GM19239 (cell line): ENCODE measurements around the gene ICAM4.
A peak's percentile ranks its signal among the peaks of the same experiment; 100 is the strongest.
"Not testable (repeated sequence)": the region's sequence is repeated elsewhere in the genome, so short reads cannot be mapped to it uniquely, and the experiment has no call there.

Experiments
- DNase-seq: peaks from one replicate; pipeline ENCODE4 v3.0.0; 2011; ENCODE audit warnings: low spot score; ENCODE audit not compliant: insufficient read length
- FAIRE-seq: peaks from 2 replicates; lab custom pipeline; 2011; peaks lifted over from hg19 to GRCh38; lab: Jason Lieb, UNC

ICAM4 gene

GRCh38 chr19:10286803-10287737, at the start of gene ICAM4:
TSS of gene ICAM4 (plus strand) at chr19:10286955. CDS start at chr19:10287013, 58 bp downstream.
- DNase-seq (no peak), FAIRE-seq (no peak)

GRCh38 chr19:10237702-10238101, 49.1 kb upstream of the ICAM4 start:
- DNase-seq (no peak), FAIRE-seq (no peak)

GRCh38 chr19:10238172-10238783, 48.5 kb upstream of the ICAM4 start:
- DNase-seq (no peak), FAIRE-seq (peak; percentile 61)

- not testable (repeated sequence) for DNase-seq, FAIRE-seq
Observed at GRCh38 chr19:10241826-10242449, 44.8 kb upstream of the ICAM4 start.

GRCh38 chr19:10243606-10244005, 43.1 kb upstream of the ICAM4 start:
- no peak for FAIRE-seq

GRCh38 chr19:10245189-10245939, 41.4 kb upstream of the ICAM4 start:
- peak; percentile 80 for FAIRE-seq
- DNase-seq, result no peak

More at GRCh38 chr19:10243606-10244005, 43.1 kb upstream of the ICAM4 start:
- DNase-seq, result no peak

- DNase-seq, result no peak
- FAIRE-seq, result no peak
Observed at GRCh38 chr19:10246511-10246910, 40.2 kb upstream of the ICAM4 start.

GRCh38 chr19:10251792-10252694, 34.7 kb upstream of the ICAM4 start, which contains the start of gene MRPL4:
TSS of gene MRPL4 (plus strand) at chr19:10252214. CDS start at chr19:10252254, 40 bp downstream.
- DNase-seq (peak; percentile 92), FAIRE-seq (peak; percentile 99)

GRCh38 chr19:10252707-10253106, 34.0 kb upstream of the ICAM4 start:
- FAIRE-seq (no peak), DNase-seq (no peak)

- DNase-seq (no peak), FAIRE-seq (no peak)
Observed at GRCh38 chr19:10254244-10254643, 32.5 kb upstream of the ICAM4 start.

- no peak for FAIRE-seq
- DNase-seq, result no peak
Observed at GRCh38 chr19:10255358-10255757, 31.4 kb upstream of the ICAM4 start.

GRCh38 chr19:10256551-10256950, 30.2 kb upstream of the ICAM4 start:
- DNase-seq, result no peak
- no peak for FAIRE-seq

- no peak for DNase-seq
- FAIRE-seq, result no peak
Observed at GRCh38 chr19:10256970-10257615, 29.7 kb upstream of the ICAM4 start.

GRCh38 chr19:10258080-10258710, 28.6 kb upstream of the ICAM4 start:
- DNase-seq, result no peak
- FAIRE-seq, result no peak

- DNase-seq, result peak; percentile 62
- peak; percentile 14 for FAIRE-seq
Observed at GRCh38 chr19:10259162-10259905, 27.4 kb upstream of the ICAM4 start.

- DNase-seq, result no peak
- no peak for FAIRE-seq
Observed at GRCh38 chr19:10260141-10260584, 26.6 kb upstream of the ICAM4 start.

GRCh38 chr19:10262771-10263170, 24.0 kb upstream of the ICAM4 start:
- no peak for DNase-seq
- FAIRE-seq, result no peak
